K562 (cell line): Measurements from ENCODE around the gene ZNF575. TPM values are rescaled to one million over a fixed set of nuclear protein-coding genes. Genes with fewer than 3 reads are reported as not detected.

Experiments used
- ATAC-seq: fragments of 200-7000 bp; cut with Tn5 transposase; 3 replicates; pipeline ENCODE4 v1.9.1; 2020; ENCODE audit warnings: moderate library complexity
- BruUV-seq: library from RNA; stranded (reverse); fragments of 400-500 nt; replicated peaks from 2 replicates; lab custom pipeline; 2021; lab: Mats Ljungman, UMichigan
- CTCF ChIA-PET: fragments of 300-600 bp; formaldehyde crosslinking; extraction: SDS; loops from one replicate; lab custom pipeline; 2021; ENCODE audit warnings: low intra/inter-chr PET ratio; lab: Yijun Ruan, JAX
- POLR2A ChIA-PET: fragments of 300-600, 350-650 bp; sonication (Branson Sonifier 250); formaldehyde crosslinking; extraction: SDS; loops from one replicate; lab custom pipeline; 2021; ENCODE audit warnings: antibody characterized with exemption, inconsistent platforms; lab: Yijun Ruan, JAX
- DNase-seq, 4 experiments: peaks; one replicate each; pipeline versions ENCODE4 v3.0.0 to v3.0.0-alpha.2; 2011 to 2018; ENCODE audit warnings: low spot score in 3 of 4, mixed read lengths in 3 of 4; ENCODE audit errors: extremely low read depth in 1 of 4
- FAIRE-seq: peaks from 2 replicates; lab custom pipeline; 2011; peaks lifted over from hg19 to GRCh38; lab: Jason Lieb, UNC
- H2AFZ ChIP-seq: 2 replicates; pipeline ENCODE4 v1.6.0; 2011; ENCODE audit warnings: low read depth, low read length, control low read depth, inconsistent platforms
- H3K27ac ChIP-seq: fragments of 200-600 bp; 3 replicates; pipeline ENCODE4 v1.8.0; 2011; ENCODE audit warnings: low read depth, mild to moderate bottlenecking, control low read depth, inconsistent platforms, low read length, moderate library complexity, mixed read lengths; ENCODE audit errors: extremely low read depth
- H3K27me3 ChIP-seq, 2 experiments: fragments of 300-600 bp in 1 of 2; 2 replicates in 1 of 2; 3 replicates in 1 of 2; pipeline versions ENCODE4 v1.6.0 to v1.8.0; 2011; ENCODE audit warnings: inconsistent platforms in 2 of 2, low read length in 2 of 2, mild to moderate bottlenecking in 1 of 2, mixed read lengths in 1 of 2, moderate library complexity in 1 of 2; ENCODE audit not compliant: control insufficient read depth in 2 of 2, insufficient read depth in 2 of 2
- H3K36me3 ChIP-seq: fragments of 300-600 bp; 3 replicates; pipeline ENCODE4 v1.8.0; 2011; ENCODE audit warnings: mild to moderate bottlenecking, low read length, inconsistent platforms; ENCODE audit not compliant: control insufficient read depth, insufficient read depth
- H3K4me1 ChIP-seq, 2 experiments: fragments of 200-600 bp in 1 of 2; replicated peaks in 1 of 2; 2 replicates in 1 of 2; 3 replicates in 1 of 2; pipeline versions ENCODE4 v1.5.1 to v1.8.0; 2011; ENCODE audit warnings: inconsistent platforms in 2 of 2, low read length in 2 of 2, mild to moderate bottlenecking in 1 of 2, mixed read lengths in 1 of 2, moderate library complexity in 1 of 2; ENCODE audit not compliant: control insufficient read depth in 2 of 2, insufficient read depth in 2 of 2
- H3K4me2 ChIP-seq: 2 replicates; pipeline ENCODE4 v1.6.1; 2011; ENCODE audit warnings: low read length, control low read depth, inconsistent platforms, mixed read lengths; ENCODE audit not compliant: insufficient read depth
- H3K4me3 ChIP-seq: fragments of 200-600 bp; sonication (generic), shearing (Covaris generic); 2 replicates; pipeline ENCODE4 v1.5.1; 2016; ENCODE audit warnings: control low read depth, inconsistent platforms
- H3K79me2 ChIP-seq: fragments of 200-600 bp; 3 replicates; pipeline ENCODE4 v1.8.0; 2011; ENCODE audit warnings: low read length, inconsistent platforms; ENCODE audit not compliant: control insufficient read depth, insufficient read depth
- H3K9ac ChIP-seq, 2 experiments: 2 replicates each; pipeline versions ENCODE4 v1.6.0 to v1.6.1; 2011; ENCODE audit warnings: low read depth in 2 of 2, low read length in 2 of 2, control low read depth in 1 of 2, inconsistent platforms in 1 of 2, mild to moderate bottlenecking in 1 of 2, mixed read lengths in 1 of 2; ENCODE audit not compliant: insufficient read depth in 1 of 2
- H3K9me1 ChIP-seq: one replicate; pipeline ENCODE4 v1.6.0; 2011; ENCODE audit warnings: inconsistent platforms, mild to moderate bottlenecking, low read length, moderate library complexity; ENCODE audit not compliant: control insufficient read depth, insufficient read depth
- H3K9me3 ChIP-seq: replicated peaks from 2 replicates; pipeline ENCODE4 v1.5.1; 2011; ENCODE audit warnings: low read depth, low read length, inconsistent platforms; ENCODE audit not compliant: control insufficient read depth, insufficient read depth
- H4K20me1 ChIP-seq: replicated peaks from 2 replicates; pipeline ENCODE4 v1.6.1; 2011; ENCODE audit warnings: low read length, inconsistent platforms, mixed read lengths; ENCODE audit not compliant: control insufficient read depth, insufficient read depth
- BDP1 ChIP-seq: IDR thresholded peaks from 3 replicates; pipeline ENCODE4 v1.6.1; 2011; ENCODE audit not compliant: insufficient read length, insufficient read depth
- EGR1 ChIP-seq: fragments of 450-650 bp; conservative IDR thresholded peaks from 2 replicates; pipeline ENCODE4 v1.6.1; 2017; ENCODE audit warnings: mild to moderate bottlenecking
- EP300 ChIP-seq: IDR thresholded peaks from 2 replicates; pipeline ENCODE4 v1.6.1; 2012; ENCODE audit warnings: low read length, improper control_type of control experiment
- EP400 ChIP-seq: fragments of 450-650 bp; IDR thresholded peaks from 2 replicates; pipeline ENCODE4 v1.6.1; 2017; ENCODE audit warnings: antibody characterized with exemption, mild to moderate bottlenecking, moderate library complexity
- EWSR1 ChIP-seq: fragments of 450-650 bp; IDR thresholded peaks from 2 replicates; pipeline ENCODE4 v1.6.1; 2018; ENCODE audit warnings: borderline replicate concordance, mild to moderate bottlenecking, low read depth, moderate library complexity; ENCODE audit not compliant: partially characterized antibody
- MCM5 ChIP-seq: fragments of 450-650 bp; IDR thresholded peaks from 2 replicates; pipeline ENCODE4 v1.6.1; 2016; ENCODE audit warnings: low read depth
- MLLT1 ChIP-seq, 2 experiments: fragments of 450-650 bp; IDR thresholded peaks; 2 replicates each; pipeline ENCODE4 v1.6.1; 2016
- MNT ChIP-seq, 2 experiments: fragments of 450-650 bp; conservative IDR thresholded peaks; 2 replicates each; pipeline ENCODE4 v1.6.1; 2017; ENCODE audit warnings: mild to moderate bottlenecking in 2 of 2, moderate library complexity in 2 of 2
- SUPT5H ChIP-seq: fragments of 450-650 bp; IDR thresholded peaks from 2 replicates; pipeline ENCODE4 v1.6.1; 2016
- TARDBP ChIP-seq: fragments of 450-650 bp; IDR thresholded peaks from 2 replicates; pipeline ENCODE4 v1.6.1; 2016
- ZKSCAN1 ChIP-seq: fragments of 150-350 bp; IDR thresholded peaks from 2 replicates; pipeline ENCODE4 v1.6.1; 2016; ENCODE audit warnings: low read depth, low read length
- WGBS: fragments of 100-300 bp; shearing (Covaris generic); methylation state at CpG from one replicate; pipeline ENCODE4 v1.1.6; 2016; ENCODE audit warnings: low coverage, mixed read lengths; ENCODE audit not compliant: insufficient coverage; ENCODE audit errors: missing lambda C conversion rate; 5-methylcytosine and 5-hydroxymethylcytosine counted together
- in situ Hi-C: fragments of 300-500 bp; cut with MboI; formaldehyde crosslinking; loops from 4 replicates; pipeline ENCODE4 v1.15.0; 2018; ENCODE audit warnings: inconsistent platforms, mixed read lengths
- intact Hi-C: fragments of 100-400 bp; cut with micrococcal nuclease; formaldehyde crosslinking; loops from 2 replicates; pipeline ENCODE4 v1.14.2; 2022
- polyA plus RNA-seq, 8 experiments: library from polyadenylated mRNA; depleted of rRNA in 4 of 8; stranded (reverse) in 5 of 8; unstranded in 3 of 8; fragments of >200 nt; fragmentation: Nextera tagmentation in 2 of 8; fragmentation: Illumina TruSeq in 1 of 8; extraction: Ambion mirVana in 2 of 8; extraction: Trizol in 1 of 8; gene quantifications; 2 replicates each; pipeline versions ENCODE4 v1.2.1 to v1.2.3, GENCODE V29; 2011 to 2014; ENCODE audit warnings: inconsistent platforms in 1 of 8, missing spikeins in 1 of 8
- total RNA-seq, 7 experiments: library from RNA; depleted of rRNA in 6 of 7; stranded (reverse); fragments of >200 nt in 6 of 7; fragmentation: Illumina TruSeq in 2 of 7; extraction: Trizol in 2 of 7; gene quantifications; 2 replicates each; pipeline versions ENCODE4 v1.2.1 to v1.2.3, GENCODE V29; 2011 to 2021; ENCODE audit warnings: low replicate concordance in 1 of 7

Gene ZNF575
- total and polyA plus RNA-seq, 9 of the 15 experiments (the other 6 are each of a cell fraction or from before 2014, with no cell fraction given), result 0.20 to 0.98 (median 0.32) TPM; not detected in 6

- no peak for TF ChIP-seq EP300
- TF ChIP-seq EGR1, result peak; percentile 51; the same call in 1 of the 2 replicates
- TF ChIP-seq ZKSCAN1, result peak; percentile 50; the same call in 1 of the 2 replicates
- TF ChIP-seq SUPT5H, result peak; percentile 76
- TF ChIP-seq TARDBP, result no peak
- peak in 1 of 2 experiments; percentile 60; a peak in 2 of 4 replicates for TF ChIP-seq MNT (conservative IDR thresholded peaks at IDR 0.05)
These were observed 42.4 kb downstream of the ZNF575 start, which contains the start of the genes PINLYP and XRCC1 (continued) for GRCh38 chr19:43575156-43575950.

GRCh38 chr19:43575955-43576878, 43.2 kb downstream of the ZNF575 start:
- 78% methylated on average over 36 of the region's 37 CpGs for WGBS
- H2AFZ ChIP-seq, result peak overlapping the region; percentile 85
- H3K27me3 ChIP-seq, result no peaks in the 10 kb centered on the region; a peak in 1 of 5 replicates
- ATAC-seq, result no peak
- H3K4me2 ChIP-seq, result peak overlapping the region; percentile 48
- H3K9me3 ChIP-seq, result no peaks in the 10 kb centered on the region
- no peak overlapping the region for H3K27ac ChIP-seq
- TF ChIP-seq MCM5 (no peak), BDP1 (no peak), EWSR1 (no peak), MLLT1 (IDR thresholded peaks at IDR 0.05) (0 out of 4 replicates have a peak, but pooled peaks of 1 of the 2 experiments have one; percentile 19), EP400 (0 out of 2 replicates have a peak, but pooled peaks have one; percentile 2)
- peak overlapping the region; percentile 17 to 74; a peak in 3 of 4 replicates for H3K9ac ChIP-seq
- FAIRE-seq, result no peak
- no peaks in the 10 kb centered on the region for H4K20me1 ChIP-seq
- DNase-seq, result no peak
- peaks cover 12% of the 10 kb centered on the region for H3K79me2 ChIP-seq
- peaks cover 7 to 25% of the 10 kb centered on the region in 2 experiments; a peak in 4 of 5 replicates for H3K4me1 ChIP-seq
- ChIA-PET POLR2A (interaction anchor here (0.6 to 1.5 kb wide), 2 partner anchors 20 to 189 kb away, joined by 3 to 5 read pairs; partner anchors contain the start of genes IRGQ and ZNF576), CTCF (no interaction called here)
- no peak overlapping the region for H3K4me3 ChIP-seq
- intact Hi-C loops, result loop anchor here (1.0 kb wide), 1 partner anchor 20 kb away; the partner anchor contains the start of genes IRGQ and ZNF576
- in situ Hi-C loops, result no loop called here
- H3K9me1 ChIP-seq, result no peaks in the 10 kb centered on the region
- peaks cover 8% of the 10 kb centered on the region; the same call in 2 of the 3 replicates for H3K36me3 ChIP-seq
- no TSS peak for BruUV-seq
